Measurements from ENCODE around the gene NFATC1.

Gene NFATC1

DNA sequence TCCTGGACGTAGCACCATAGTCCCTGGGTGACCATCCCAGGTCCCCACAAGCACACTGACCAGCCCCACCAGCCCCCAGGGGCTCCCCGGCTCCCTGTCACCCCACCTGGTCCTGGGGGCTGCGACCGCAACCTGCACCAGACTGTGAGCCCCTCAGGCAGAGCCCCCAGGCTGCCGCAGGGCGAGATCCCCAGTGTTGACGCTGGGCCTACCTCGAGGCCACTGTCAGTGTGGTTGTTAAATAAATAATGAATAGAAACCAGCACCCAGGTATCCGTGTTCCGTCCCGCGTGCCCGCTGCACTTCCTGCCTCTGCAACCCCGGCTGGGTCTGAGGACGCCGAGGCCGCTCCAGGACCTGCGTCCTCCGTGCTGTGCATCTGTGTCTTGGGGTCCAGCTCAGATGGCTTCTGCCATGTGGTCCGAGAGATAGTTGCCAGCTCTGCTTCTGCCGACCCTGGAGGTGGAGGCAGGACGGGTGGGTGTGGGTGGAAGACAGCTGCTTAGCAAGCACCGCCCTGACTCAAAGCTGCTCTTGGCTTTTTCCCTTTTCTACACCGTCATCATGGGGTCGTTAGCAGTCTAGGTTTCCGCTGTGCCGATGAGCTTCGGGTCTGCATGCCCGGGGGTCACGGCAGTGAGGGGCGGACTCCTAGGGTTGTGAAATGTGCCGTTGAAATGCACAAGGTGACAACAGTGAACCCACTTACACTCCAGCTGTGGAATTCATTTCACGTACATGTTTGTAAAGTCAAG is 74.2 kb downstream of the NFATC1 start:
- no peaks in the 10 kb centered on the region for H3K36me3 ChIP-seq (ENCODE audit: control insufficient read depth, insufficient read depth, low read length)
- TF ChIP-seq, protein P1, sequence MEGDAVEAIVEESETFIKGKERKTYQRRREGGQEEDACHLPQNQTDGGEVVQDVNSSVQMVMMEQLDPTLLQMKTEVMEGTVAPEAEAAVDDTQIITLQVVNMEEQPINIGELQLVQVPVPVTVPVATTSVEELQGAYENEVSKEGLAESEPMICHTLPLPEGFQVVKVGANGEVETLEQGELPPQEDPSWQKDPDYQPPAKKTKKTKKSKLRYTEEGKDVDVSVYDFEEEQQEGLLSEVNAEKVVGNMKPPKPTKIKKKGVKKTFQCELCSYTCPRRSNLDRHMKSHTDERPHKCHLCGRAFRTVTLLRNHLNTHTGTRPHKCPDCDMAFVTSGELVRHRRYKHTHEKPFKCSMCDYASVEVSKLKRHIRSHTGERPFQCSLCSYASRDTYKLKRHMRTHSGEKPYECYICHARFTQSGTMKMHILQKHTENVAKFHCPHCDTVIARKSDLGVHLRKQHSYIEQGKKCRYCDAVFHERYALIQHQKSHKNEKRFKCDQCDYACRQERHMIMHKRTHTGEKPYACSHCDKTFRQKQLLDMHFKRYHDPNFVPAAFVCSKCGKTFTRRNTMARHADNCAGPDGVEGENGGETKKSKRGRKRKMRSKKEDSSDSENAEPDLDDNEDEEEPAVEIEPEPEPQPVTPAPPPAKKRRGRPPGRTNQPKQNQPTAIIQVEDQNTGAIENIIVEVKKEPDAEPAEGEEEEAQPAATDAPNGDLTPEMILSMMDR (IDR thresholded peaks at IDR 0.05) = no peak

DNA sequence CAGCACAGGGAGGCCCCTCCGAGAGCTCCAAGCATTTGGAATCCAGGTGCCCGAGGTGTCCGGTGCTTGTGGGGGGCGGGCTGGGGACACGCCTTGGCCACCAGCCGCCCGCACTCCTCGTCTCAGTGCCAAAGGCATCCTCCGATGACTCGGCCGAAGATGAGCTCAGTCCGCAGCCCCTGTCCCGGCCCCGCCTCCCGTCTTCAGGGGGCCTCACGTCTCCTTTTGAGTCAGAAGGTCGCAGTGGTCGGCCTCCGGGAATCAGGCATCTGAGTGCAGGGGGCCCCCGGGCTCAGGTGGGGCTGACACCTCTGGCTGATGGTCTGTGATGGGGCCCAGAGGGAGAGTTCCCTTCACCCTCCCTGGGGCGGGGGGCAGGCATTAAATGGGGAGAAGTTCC is 74.8 kb downstream of the NFATC1 start:
- Histone ChIP-seq H3K9ac (no peak overlapping the region), H2AFZ (no peak overlapping the region), H3K9me3 (ENCODE audit: control insufficient read depth, low read length) (no peaks in the 10 kb centered on the region), H3K4me1 (no peaks in the 10 kb centered on the region), H3K27ac (no peak overlapping the region), H3K36me3 (ENCODE audit: control insufficient read depth, insufficient read depth, low read length) (no peaks in the 10 kb centered on the region), H3K4me2 (ENCODE audit: low read length) (no peak overlapping the region), H3K4me3 (ENCODE audit: low read depth, low read length) (no peak overlapping the region), H3K79me2 (no peaks in the 10 kb centered on the region), H3K27me3 (ENCODE audit: control insufficient read depth, insufficient read depth, low read length) (no peaks in the 10 kb centered on the region)
- TF ChIP-seq, protein P1 (IDR thresholded peaks at IDR 0.05) = no peak

More for the DNA sequence above, 74.2 kb downstream of the NFATC1 start:
- no peaks in the 10 kb centered on the region for H3K79me2 ChIP-seq
- H3K9ac ChIP-seq = no peak overlapping the region
- no peaks in the 10 kb centered on the region for H3K27me3 ChIP-seq (ENCODE audit: control insufficient read depth, insufficient read depth, low read length)
- H3K4me2 ChIP-seq (ENCODE audit: low read length) = no peak overlapping the region
- no peaks in the 10 kb centered on the region for H3K9me3 ChIP-seq (ENCODE audit: control insufficient read depth, low read length)
- H3K4me3 ChIP-seq (ENCODE audit: low read depth, low read length) = no peak overlapping the region
- H2AFZ ChIP-seq = no peak overlapping the region
- H3K4me1 ChIP-seq = no peaks in the 10 kb centered on the region
- no peak overlapping the region for H3K27ac ChIP-seq

DNA sequence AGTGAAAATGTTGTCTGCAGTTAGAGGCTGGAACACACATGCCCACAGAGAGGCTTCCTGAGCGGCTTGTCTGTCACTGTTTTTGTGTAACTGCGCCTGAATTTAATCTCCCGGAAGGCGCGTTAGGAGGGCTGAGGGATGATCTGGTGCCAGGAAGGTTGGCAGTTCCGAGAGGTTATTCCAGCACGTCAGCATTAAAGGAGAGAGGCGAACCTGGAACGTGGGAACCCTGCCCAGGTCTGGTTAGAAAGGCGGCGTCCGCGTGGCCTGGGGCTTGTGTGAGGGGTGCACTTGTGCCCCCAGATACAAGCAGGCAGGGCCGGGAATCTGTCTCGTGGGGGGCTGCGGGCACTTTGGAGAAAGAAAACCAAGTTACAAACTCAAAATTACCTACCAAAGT is 75.3 kb downstream of the NFATC1 start:
- no peaks in the 10 kb centered on the region for H3K36me3 ChIP-seq (ENCODE audit: control insufficient read depth, insufficient read depth, low read length)

DNA sequence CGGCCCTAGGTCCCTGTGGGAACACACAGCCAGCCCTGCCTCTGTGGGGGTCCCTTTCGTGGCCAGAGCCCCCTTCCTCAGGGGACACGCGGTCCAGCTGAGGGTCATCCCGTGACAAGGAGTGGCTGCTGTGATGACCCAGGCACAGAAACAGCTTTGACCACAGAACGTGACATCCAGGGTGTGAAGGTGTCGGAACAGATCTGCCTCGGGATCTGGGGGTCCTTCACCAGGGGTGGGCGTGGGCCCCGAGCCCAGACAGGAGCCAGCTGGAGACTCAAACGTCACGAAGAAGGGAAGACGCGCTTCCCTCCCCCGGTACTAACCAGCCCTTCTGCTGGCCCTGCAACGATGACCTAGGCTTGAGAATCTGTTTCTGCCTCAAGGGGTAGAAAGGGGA is 75.9 kb downstream of the NFATC1 start:
- Histone ChIP-seq H3K9me3 (ENCODE audit: control insufficient read depth, low read length) (no peaks in the 10 kb centered on the region), H3K27ac (no peak overlapping the region), H3K4me1 (no peaks in the 10 kb centered on the region), H3K79me2 (no peaks in the 10 kb centered on the region), H3K27me3 (ENCODE audit: control insufficient read depth, insufficient read depth, low read length) (no peaks in the 10 kb centered on the region), H3K9ac (no peak overlapping the region), H2AFZ (no peak overlapping the region), H3K4me3 (ENCODE audit: low read depth, low read length) (no peak overlapping the region), H3K4me2 (ENCODE audit: low read length) (no peak overlapping the region), H3K36me3 (ENCODE audit: control insufficient read depth, insufficient read depth, low read length) (no peaks in the 10 kb centered on the region)
- TF ChIP-seq, protein P1 (IDR thresholded peaks at IDR 0.05) = no peak

More for the DNA sequence above, 75.3 kb downstream of the NFATC1 start:
- TF ChIP-seq, protein P1 (IDR thresholded peaks at IDR 0.05) = no peak
- Histone ChIP-seq H3K4me2 (ENCODE audit: low read length) (no peak overlapping the region), H3K9me3 (ENCODE audit: control insufficient read depth, low read length) (no peaks in the 10 kb centered on the region), H3K4me1 (no peaks in the 10 kb centered on the region), H3K9ac (no peak overlapping the region), H2AFZ (no peak overlapping the region), H3K27me3 (ENCODE audit: control insufficient read depth, insufficient read depth, low read length) (no peaks in the 10 kb centered on the region), H3K27ac (no peak overlapping the region), H3K79me2 (no peaks in the 10 kb centered on the region), H3K4me3 (ENCODE audit: low read depth, low read length) (no peak overlapping the region)

DNA sequence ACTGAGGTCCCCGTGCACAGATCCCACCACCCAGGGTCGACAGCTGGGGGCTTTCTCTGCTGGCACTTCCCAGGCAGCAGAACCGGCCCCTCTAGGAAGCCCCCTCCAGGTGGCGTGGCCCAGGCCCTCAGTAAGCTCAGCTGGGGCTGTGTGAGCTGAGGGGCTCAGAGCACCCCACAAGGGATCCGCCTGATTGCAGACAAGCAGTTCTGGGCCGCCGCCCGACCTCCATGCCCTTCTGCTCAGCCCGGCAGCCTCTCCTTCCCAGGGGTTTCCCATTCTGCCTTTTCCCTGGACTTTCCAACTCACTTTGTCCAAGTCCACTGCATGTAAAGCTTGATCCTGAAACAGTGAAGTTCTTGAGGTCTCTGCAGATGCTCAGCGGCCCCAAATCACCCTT is 76.4 kb downstream of the NFATC1 start:
- Histone ChIP-seq H2AFZ (no peak overlapping the region), H3K27me3 (ENCODE audit: control insufficient read depth, insufficient read depth, low read length) (no peaks in the 10 kb centered on the region), H3K36me3 (ENCODE audit: control insufficient read depth, insufficient read depth, low read length) (no peaks in the 10 kb centered on the region), H3K4me3 (ENCODE audit: low read depth, low read length) (no peak overlapping the region), H3K79me2 (no peaks in the 10 kb centered on the region), H3K9ac (no peak overlapping the region), H3K27ac (no peak overlapping the region), H3K9me3 (ENCODE audit: control insufficient read depth, low read length) (no peaks in the 10 kb centered on the region), H3K4me2 (ENCODE audit: low read length) (no peak overlapping the region), H3K4me1 (no peaks in the 10 kb centered on the region)
- TF ChIP-seq, protein P1 (IDR thresholded peaks at IDR 0.05) = no peak

Measured in parathyroid adenoma (tissue), 2 donors.